Breast epithelium (tissue), 4 donors: ENCODE results near the gene GSTT4. TPM values are rescaled to one million over a fixed set of nuclear protein-coding genes. Genes with fewer than 3 reads are reported as not detected.

Source experiments
- DNase-seq, 2 donors: peaks; one replicate each; pipeline ENCODE4 v3.0.0-alpha.2; 2019; ENCODE audit warnings: low spot score in 2 of 2
- H3K27ac ChIP-seq, 2 donors: fragments of 200-600 bp; sonication (generic) in 1 of 2; one replicate each; pipeline ENCODE4 v1.5.1; 2016 to 2019; ENCODE audit warnings: mild to moderate bottlenecking in 1 of 2
- H3K27me3 ChIP-seq, 2 donors: fragments of 200-600 bp; sonication (generic) in 1 of 2; one replicate each; pipeline versions ENCODE4 v1.5.1 to v1.6.0; 2017 to 2019; ENCODE audit warnings: control low read depth in 1 of 2, mild to moderate bottlenecking in 1 of 2
- H3K36me3 ChIP-seq: fragments of 200-600 bp; one replicate; pipeline ENCODE4 v1.5.1; 2019
- H3K4me1 ChIP-seq, 2 donors: fragments of 200-600 bp; sonication (generic); one replicate each; pipeline ENCODE4 v1.5.1; 2016 to 2019; ENCODE audit warnings: control low read depth in 1 of 2
- H3K4me3 ChIP-seq, 3 donors: fragments of 200-600 bp; sonication (generic); 1 replicate in 2 of 3; 2 replicates in 1 of 3; pipeline ENCODE4 v1.5.1; 2016 to 2019; ENCODE audit warnings: mild to moderate bottlenecking in 3 of 3, moderate library complexity in 2 of 3
- H3K9me3 ChIP-seq, 2 donors: fragments of 200-600 bp; sonication (generic) in 1 of 2; one replicate each; pipeline ENCODE4 v1.5.1; 2016 to 2019; ENCODE audit warnings: control low read depth in 1 of 2
- CTCF ChIP-seq, 3 donors: fragments of 450-650 bp; IDR thresholded peaks; one replicate each; pipeline ENCODE4 v1.5.1; 2016 to 2017; ENCODE audit warnings: antibody characterized with exemption in 3 of 3, mild to moderate bottlenecking in 3 of 3, moderate library complexity in 3 of 3
- POLR2A ChIP-seq: fragments of 450-650 bp; IDR thresholded peaks from one replicate; pipeline ENCODE4 v1.6.1; 2016; ENCODE audit warnings: antibody characterized with exemption, mild to moderate bottlenecking, moderate library complexity
- POLR2AphosphoS5 ChIP-seq, 3 donors: sonication (generic); formaldehyde crosslinking; IDR thresholded peaks; one replicate each; pipeline ENCODE4 v1.6.1; 2017; ENCODE audit warnings: antibody characterized with exemption in 3 of 3
- intact Hi-C: fragments of 100-400 bp; cut with DNase I; formaldehyde crosslinking; loops from one replicate; pipeline ENCODE4 v1.15.1; 2023; ENCODE audit warnings: low total_unique reads
- total RNA-seq, 3 donors: library from RNA; depleted of rRNA; stranded (reverse); fragments of >200 nt; gene quantifications; one replicate each; pipeline ENCODE4 v1.1.0, GENCODE V29; 2016

GSTT4 gene
- total RNA-seq, 3 donors from 2014 or later, result not detected

- Histone ChIP-seq H3K4me1 (no peaks in the 10 kb centered on the region), H3K27ac (no peak overlapping the region), H3K36me3 (no peaks in the 10 kb centered on the region), H3K9me3 (no peaks in the 10 kb centered on the region), H3K4me3 (no peak overlapping the region), H3K27me3 (no peaks in the 10 kb centered on the region)
- TF ChIP-seq CTCF (IDR thresholded peaks at IDR 0.05) (no peak), POLR2AphosphoS5 (IDR thresholded peaks at IDR 0.05) (no peak), POLR2A (no peak)
- intact Hi-C loops, result no loop called here
- DNase-seq, result no peak
Measured at GRCh38 chr22:24039046-24039445, 33.8 kb upstream of the GSTT4 start.

- Histone ChIP-seq H3K27me3 (no peaks in the 10 kb centered on the region), H3K27ac (no peak overlapping the region), H3K4me3 (no peak overlapping the region), H3K4me1 (no peaks in the 10 kb centered on the region), H3K9me3 (no peaks in the 10 kb centered on the region), H3K36me3 (no peaks in the 10 kb centered on the region)
- intact Hi-C loops, result no loop called here
- TF ChIP-seq POLR2A, result no peak
- no peak for TF ChIP-seq POLR2AphosphoS5 (IDR thresholded peaks at IDR 0.05)
- no peak for TF ChIP-seq CTCF (IDR thresholded peaks at IDR 0.05)
- no peak for DNase-seq
Measured at GRCh38 chr22:24037851-24038765, 32.9 kb upstream of the GSTT4 start.

GRCh38 chr22:24035296-24035695 is 30.0 kb upstream of the GSTT4 start:
- no peaks in the 10 kb centered on the region for H3K36me3 ChIP-seq
- H3K4me1 ChIP-seq, result no peaks in the 10 kb centered on the region
- intact Hi-C loops, result no loop called here
- TF ChIP-seq CTCF (IDR thresholded peaks at IDR 0.05) (no peak), POLR2A (no peak)
- H3K27me3 ChIP-seq, result no peaks in the 10 kb centered on the region
- DNase-seq, result no peak
- no peak overlapping the region for H3K4me3 ChIP-seq
- H3K27ac ChIP-seq, result no peak overlapping the region
- H3K9me3 ChIP-seq, result no peaks in the 10 kb centered on the region

GRCh38 chr22:24033731-24034130 is 28.5 kb upstream of the GSTT4 start:
- intact Hi-C loops, result no loop called here
- no peak for TF ChIP-seq CTCF (IDR thresholded peaks at IDR 0.05)
- TF ChIP-seq POLR2AphosphoS5 (IDR thresholded peaks at IDR 0.05), result no peak
- TF ChIP-seq POLR2A, result no peak

GRCh38 chr22:24030186-24030702 is 25.0 kb upstream of the GSTT4 start:
- no peak for DNase-seq
- no peak for TF ChIP-seq CTCF (IDR thresholded peaks at IDR 0.05)
- TF ChIP-seq POLR2AphosphoS5 (IDR thresholded peaks at IDR 0.05), result no peak
- TF ChIP-seq POLR2A, result no peak
- H3K9me3 ChIP-seq, result no peaks in the 10 kb centered on the region
- H3K36me3 ChIP-seq, result no peaks in the 10 kb centered on the region
- no peak overlapping the region for H3K27ac ChIP-seq
- H3K4me1 ChIP-seq, result no peaks in the 10 kb centered on the region
- no peak overlapping the region for H3K4me3 ChIP-seq
- no peaks in the 10 kb centered on the region for H3K27me3 ChIP-seq
- intact Hi-C loops, result no loop called here

More at GRCh38 chr22:24033731-24034130, 28.5 kb upstream of the GSTT4 start:
- H3K4me3 ChIP-seq, result no peak overlapping the region
- no peaks in the 10 kb centered on the region for H3K4me1 ChIP-seq
- no peak overlapping the region for H3K27ac ChIP-seq
- no peaks in the 10 kb centered on the region for H3K27me3 ChIP-seq
- no peaks in the 10 kb centered on the region for H3K9me3 ChIP-seq
- DNase-seq, result no peak
- H3K36me3 ChIP-seq, result no peaks in the 10 kb centered on the region
